Measurements from ENCODE around the gene SIM2.
"Not testable (repeated sequence)": the region's sequence is repeated elsewhere in the genome, so short reads cannot be mapped to it uniquely, and the experiment has no call there.

The SIM2 gene, protein sequence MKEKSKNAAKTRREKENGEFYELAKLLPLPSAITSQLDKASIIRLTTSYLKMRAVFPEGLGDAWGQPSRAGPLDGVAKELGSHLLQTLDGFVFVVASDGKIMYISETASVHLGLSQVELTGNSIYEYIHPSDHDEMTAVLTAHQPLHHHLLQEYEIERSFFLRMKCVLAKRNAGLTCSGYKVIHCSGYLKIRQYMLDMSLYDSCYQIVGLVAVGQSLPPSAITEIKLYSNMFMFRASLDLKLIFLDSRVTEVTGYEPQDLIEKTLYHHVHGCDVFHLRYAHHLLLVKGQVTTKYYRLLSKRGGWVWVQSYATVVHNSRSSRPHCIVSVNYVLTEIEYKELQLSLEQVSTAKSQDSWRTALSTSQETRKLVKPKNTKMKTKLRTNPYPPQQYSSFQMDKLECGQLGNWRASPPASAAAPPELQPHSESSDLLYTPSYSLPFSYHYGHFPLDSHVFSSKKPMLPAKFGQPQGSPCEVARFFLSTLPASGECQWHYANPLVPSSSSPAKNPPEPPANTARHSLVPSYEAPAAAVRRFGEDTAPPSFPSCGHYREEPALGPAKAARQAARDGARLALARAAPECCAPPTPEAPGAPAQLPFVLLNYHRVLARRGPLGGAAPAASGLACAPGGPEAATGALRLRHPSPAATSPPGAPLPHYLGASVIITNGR

DNA sequence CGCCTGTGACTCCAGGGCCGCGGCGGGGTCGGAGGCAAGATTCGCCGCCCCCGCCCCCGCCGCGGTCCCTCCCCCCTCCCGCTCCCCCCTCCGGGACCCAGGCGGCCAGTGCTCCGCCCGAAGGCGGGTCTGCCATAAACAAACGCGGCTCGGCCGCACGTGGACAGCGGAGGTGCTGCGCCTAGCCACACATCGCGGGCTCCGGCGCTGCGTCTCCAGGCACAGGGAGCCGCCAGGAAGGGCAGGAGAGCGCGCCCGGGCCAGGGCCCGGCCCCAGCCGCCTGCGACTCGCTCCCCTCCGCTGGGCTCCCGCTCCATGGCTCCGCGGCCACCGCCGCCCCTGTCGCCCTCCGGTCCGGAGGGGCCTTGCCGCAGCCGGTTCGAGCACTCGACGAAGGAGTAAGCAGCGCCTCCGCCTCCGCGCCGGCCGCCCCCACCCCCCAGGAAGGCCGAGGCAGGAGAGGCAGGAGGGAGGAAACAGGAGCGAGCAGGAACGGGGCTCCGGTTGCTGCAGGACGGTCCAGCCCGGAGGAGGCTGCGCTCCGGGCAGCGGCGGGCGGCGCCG lies at the start of gene SIM2:
TSS of gene SIM2 (plus strand) at position 135 of the 565 bp plus-strand sequence. CDS start 632 bp downstream, outside the sequence.
- TF ChIP-seq, protein P1, sequence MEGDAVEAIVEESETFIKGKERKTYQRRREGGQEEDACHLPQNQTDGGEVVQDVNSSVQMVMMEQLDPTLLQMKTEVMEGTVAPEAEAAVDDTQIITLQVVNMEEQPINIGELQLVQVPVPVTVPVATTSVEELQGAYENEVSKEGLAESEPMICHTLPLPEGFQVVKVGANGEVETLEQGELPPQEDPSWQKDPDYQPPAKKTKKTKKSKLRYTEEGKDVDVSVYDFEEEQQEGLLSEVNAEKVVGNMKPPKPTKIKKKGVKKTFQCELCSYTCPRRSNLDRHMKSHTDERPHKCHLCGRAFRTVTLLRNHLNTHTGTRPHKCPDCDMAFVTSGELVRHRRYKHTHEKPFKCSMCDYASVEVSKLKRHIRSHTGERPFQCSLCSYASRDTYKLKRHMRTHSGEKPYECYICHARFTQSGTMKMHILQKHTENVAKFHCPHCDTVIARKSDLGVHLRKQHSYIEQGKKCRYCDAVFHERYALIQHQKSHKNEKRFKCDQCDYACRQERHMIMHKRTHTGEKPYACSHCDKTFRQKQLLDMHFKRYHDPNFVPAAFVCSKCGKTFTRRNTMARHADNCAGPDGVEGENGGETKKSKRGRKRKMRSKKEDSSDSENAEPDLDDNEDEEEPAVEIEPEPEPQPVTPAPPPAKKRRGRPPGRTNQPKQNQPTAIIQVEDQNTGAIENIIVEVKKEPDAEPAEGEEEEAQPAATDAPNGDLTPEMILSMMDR (conservative IDR thresholded peaks at IDR 0.05; ENCODE audit: low read depth, low read length) = no peak
- no peak within 1 kb of the TSS for H3K4me2 ChIP-seq
- no peaks in the 10 kb centered on the region for H3K79me2 ChIP-seq (ENCODE audit: insufficient read depth, low read depth)
- H4K20me1 ChIP-seq (ENCODE audit: insufficient read depth) = no peaks in the 10 kb centered on the region
- no peaks in the 10 kb centered on the region for H3K36me3 ChIP-seq (ENCODE audit: insufficient read depth)
- H2AFZ ChIP-seq (ENCODE audit: low read depth) = no peak within 1 kb of the TSS
- no peaks in the 10 kb centered on the region for H3K4me1 ChIP-seq (ENCODE audit: low read depth, poor library complexity, severe bottlenecking)
- H3K4me3 ChIP-seq (IDR thresholded peaks at IDR 0.05; ENCODE audit: insufficient read depth, low read depth, low read length) = no peak within 1 kb of the TSS
- H3K9ac ChIP-seq = no peak within 1 kb of the TSS
- H3K27ac ChIP-seq = no peak within 1 kb of the TSS
- peaks cover 11% of the 10 kb centered on the region; the same call in 1 of the 2 replicates for H3K27me3 ChIP-seq (ENCODE audit: insufficient read depth, low read depth)

DNA sequence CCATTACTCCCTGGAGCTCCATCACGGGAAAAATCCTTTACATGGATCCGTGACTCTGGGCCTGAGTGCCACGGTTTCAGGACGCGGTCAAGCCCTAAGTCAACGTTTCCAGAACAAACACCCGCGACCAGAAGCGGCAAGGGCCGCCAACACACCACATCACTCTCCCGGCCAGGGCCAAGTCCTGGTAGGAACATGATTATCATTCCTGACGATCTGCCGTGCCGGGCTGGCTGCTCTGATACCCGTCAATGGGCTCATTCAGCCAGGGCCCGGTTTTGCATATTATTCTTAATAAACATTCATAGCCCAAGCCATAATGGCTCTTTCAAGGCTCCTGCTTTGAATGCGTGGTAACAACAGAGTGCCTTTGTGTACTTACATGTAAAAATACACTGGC lies 44.6 kb upstream of the SIM2 start:
- Histone ChIP-seq H3K36me3 (ENCODE audit: insufficient read depth) (no peaks in the 10 kb centered on the region), H3K4me1 (ENCODE audit: low read depth, poor library complexity, severe bottlenecking) (no peaks in the 10 kb centered on the region), H3K27me3 (ENCODE audit: insufficient read depth, low read depth) (no peaks in the 10 kb centered on the region), H3K9ac (no peak overlapping the region), H3K27ac (no peak overlapping the region), H4K20me1 (ENCODE audit: insufficient read depth) (no peaks in the 10 kb centered on the region), H3K79me2 (ENCODE audit: insufficient read depth, low read depth) (no peaks in the 10 kb centered on the region), H3K4me3 (IDR thresholded peaks at IDR 0.05; ENCODE audit: insufficient read depth, low read depth, low read length) (no peak overlapping the region), H3K4me2 (no peak overlapping the region), H2AFZ (ENCODE audit: low read depth) (no peak overlapping the region)
- TF ChIP-seq, protein P1 (conservative IDR thresholded peaks at IDR 0.05; ENCODE audit: low read depth, low read length) = no peak

DNA sequence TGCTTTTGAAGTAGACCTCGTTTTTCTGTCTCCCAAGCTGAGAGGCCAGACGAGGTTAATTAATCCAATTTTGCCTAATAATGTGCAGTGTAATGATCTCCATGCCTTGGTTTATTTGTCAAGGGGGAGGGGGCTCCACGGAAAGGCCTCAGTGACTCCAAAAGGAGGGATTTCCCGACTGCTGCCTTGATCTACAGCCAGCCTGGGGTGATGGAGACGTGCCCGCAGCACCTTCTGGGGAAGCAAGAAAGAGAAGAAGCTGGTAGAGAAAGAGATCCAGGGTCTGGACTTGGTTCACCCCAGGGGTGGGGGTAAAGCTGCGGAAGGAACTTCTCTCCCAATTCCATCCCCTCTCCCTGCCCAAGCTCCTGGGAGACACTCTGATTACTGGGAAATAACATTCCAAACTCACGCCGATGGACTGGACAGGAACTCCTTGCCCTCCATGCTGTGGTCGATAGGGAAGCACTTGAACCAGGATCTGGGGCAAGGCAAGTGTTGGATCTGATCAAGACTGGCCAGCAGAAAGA lies 44.1 kb upstream of the SIM2 start:
- no peaks in the 10 kb centered on the region for H4K20me1 ChIP-seq (ENCODE audit: insufficient read depth)
- H3K79me2 ChIP-seq (ENCODE audit: insufficient read depth, low read depth) = no peaks in the 10 kb centered on the region
- H3K4me1 ChIP-seq (ENCODE audit: low read depth, poor library complexity, severe bottlenecking) = no peaks in the 10 kb centered on the region
- H3K9ac ChIP-seq = no peak overlapping the region
- no peak overlapping the region for H3K27ac ChIP-seq
- H2AFZ ChIP-seq (ENCODE audit: low read depth) = no peak overlapping the region
- H3K4me3 ChIP-seq (IDR thresholded peaks at IDR 0.05; ENCODE audit: insufficient read depth, low read depth, low read length) = no peak overlapping the region
- TF ChIP-seq, protein P1 (conservative IDR thresholded peaks at IDR 0.05; ENCODE audit: low read depth, low read length) = no peak
- H3K4me2 ChIP-seq = no peak overlapping the region
- H3K36me3 ChIP-seq (ENCODE audit: insufficient read depth) = no peaks in the 10 kb centered on the region
- H3K27me3 ChIP-seq (ENCODE audit: insufficient read depth, low read depth) = no peaks in the 10 kb centered on the region

DNA sequence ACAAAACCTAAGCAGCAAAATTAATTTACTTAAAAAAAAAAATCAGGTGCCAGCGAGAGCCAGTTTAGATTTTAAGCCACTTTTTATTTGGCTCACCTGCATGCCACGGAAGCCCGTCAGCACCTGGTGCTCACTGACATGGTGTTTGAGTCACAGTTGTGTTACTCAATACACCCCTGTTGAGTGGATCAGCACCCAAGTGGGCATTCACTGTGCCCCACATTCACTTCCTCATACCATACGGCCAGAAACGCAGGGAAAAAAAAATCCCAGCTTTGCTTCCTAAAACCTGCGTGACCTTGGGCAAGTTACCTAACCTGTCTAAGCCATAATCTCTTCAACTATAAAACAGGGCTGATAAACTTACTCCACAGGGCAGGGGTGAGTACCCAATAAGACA lies 42.8 kb upstream of the SIM2 start:
- Histone ChIP-seq H3K4me2 (no peak overlapping the region), H3K36me3 (ENCODE audit: insufficient read depth) (no peaks in the 10 kb centered on the region), H3K9ac (no peak overlapping the region), H4K20me1 (ENCODE audit: insufficient read depth) (no peaks in the 10 kb centered on the region), H3K4me3 (IDR thresholded peaks at IDR 0.05; ENCODE audit: insufficient read depth, low read depth, low read length) (no peak overlapping the region), H3K27me3 (ENCODE audit: insufficient read depth, low read depth) (no peaks in the 10 kb centered on the region), H2AFZ (ENCODE audit: low read depth) (no peak overlapping the region), H3K4me1 (ENCODE audit: low read depth, poor library complexity, severe bottlenecking) (no peaks in the 10 kb centered on the region), H3K79me2 (ENCODE audit: insufficient read depth, low read depth) (no peaks in the 10 kb centered on the region), H3K27ac (no peak overlapping the region)
- TF ChIP-seq, protein P1 (conservative IDR thresholded peaks at IDR 0.05; ENCODE audit: low read depth, low read length) = no peak

DNA sequence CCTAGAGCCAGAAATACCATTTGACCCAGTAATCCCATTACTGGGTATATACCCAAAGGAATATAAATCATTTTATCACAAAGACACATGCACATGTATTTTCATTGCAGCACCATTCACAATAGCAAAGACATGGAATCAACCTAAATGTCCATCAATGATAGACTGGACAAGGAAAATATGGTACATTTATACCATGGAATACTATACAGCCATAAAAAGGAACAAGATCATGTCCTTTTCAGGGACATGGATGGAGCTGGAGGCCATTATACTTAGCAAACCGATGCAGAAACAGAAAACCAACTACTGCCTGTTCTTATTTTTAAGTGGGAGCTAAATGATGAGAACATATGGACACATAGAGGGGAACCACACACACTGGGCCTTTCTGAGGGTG lies 41.6 kb upstream of the SIM2 start:
- not testable (repeated sequence) for H4K20me1 ChIP-seq (ENCODE audit: insufficient read depth); H3K79me2 ChIP-seq (ENCODE audit: insufficient read depth, low read depth)

More for the DNA sequence above, 41.6 kb upstream of the SIM2 start:
- not testable (repeated sequence) for H3K4me1 ChIP-seq (ENCODE audit: low read depth, poor library complexity, severe bottlenecking); H3K9ac ChIP-seq; H3K4me2 ChIP-seq; H3K27me3 ChIP-seq (ENCODE audit: insufficient read depth, low read depth); H3K36me3 ChIP-seq (ENCODE audit: insufficient read depth); H3K27ac ChIP-seq; H3K4me3 ChIP-seq (IDR thresholded peaks at IDR 0.05; ENCODE audit: insufficient read depth, low read depth, low read length); H2AFZ ChIP-seq (ENCODE audit: low read depth)

Measured in KMS-11 (cell line).